Stomach (tissue), 4 donors: ENCODE data around the gene MMP10.

ENCODE experiments used
- CTCF ChIP-seq, 7 experiments: fragments of 450-650 bp in 4 of 7; fragments of 200-600 bp in 3 of 7; sonication (generic) in 3 of 7; IDR thresholded peaks; one replicate each; pipeline ENCODE4 v1.5.1; 2016 to 2019; ENCODE audit warnings: antibody characterized with exemption in 7 of 7, control low read depth in 2 of 7, mild to moderate bottlenecking in 1 of 7
- POLR2AphosphoS5 ChIP-seq, 3 donors: sonication (generic); formaldehyde crosslinking; IDR thresholded peaks; one replicate each; pipeline ENCODE4 v1.6.1; 2016; ENCODE audit warnings: antibody characterized with exemption in 3 of 3

GRCh38 chr11:102829316-102830000 is 49.0 kb upstream of the MMP10 start:
- no peak for TF ChIP-seq CTCF (IDR thresholded peaks at IDR 0.05)
- TF ChIP-seq POLR2AphosphoS5 (IDR thresholded peaks at IDR 0.05) = no peak
